GM12878 (cell line): Measurements from ENCODE around the gene NECTIN2. TPM values are rescaled to one million over a fixed set of nuclear protein-coding genes. Genes with fewer than 3 reads are reported as not detected.
A peak's percentile ranks its signal among the peaks of the same experiment; 100 is the strongest.

Experiments used
- ASH2L ChIP-seq: fragments of 300-600, 200-600 bp; sonication (generic); IDR thresholded peaks from 2 replicates; pipeline ENCODE4 v1.6.1; 2017; ENCODE audit warnings: low read depth, mild to moderate bottlenecking, borderline replicate concordance
- BHLHE40 ChIP-seq, 2 experiments: fragments of 450-650 bp in 1 of 2; IDR thresholded peaks; 2 replicates each; pipeline ENCODE4 v1.6.1; 2011 to 2017; ENCODE audit warnings: low read depth in 2 of 2, borderline replicate concordance in 1 of 2, improper control_type of control experiment in 1 of 2, low read length in 1 of 2, mild to moderate bottlenecking in 1 of 2
- CEBPB ChIP-seq, 2 experiments: fragments of 150-350 bp in 1 of 2; IDR thresholded peaks; 2 replicates each; pipeline ENCODE4 v1.6.1; 2012 to 2014; ENCODE audit warnings: low read depth in 2 of 2, low read length in 2 of 2, borderline replicate concordance in 1 of 2, inconsistent platforms in 1 of 2
- CEBPZ ChIP-seq: fragments of 150-350 bp; IDR thresholded peaks from 2 replicates; pipeline ENCODE4 v1.6.1; 2016; ENCODE audit warnings: low read depth, low read length
- IKZF2 ChIP-seq, 2 experiments: fragments of 450-650 bp; IDR thresholded peaks; 2 replicates each; pipeline ENCODE4 v1.6.1; 2017; ENCODE audit warnings: mild to moderate bottlenecking in 2 of 2, moderate library complexity in 2 of 2
- MTA3 ChIP-seq: IDR thresholded peaks from 2 replicates; pipeline ENCODE4 v1.6.1; 2012; ENCODE audit warnings: low read length, inconsistent platforms, borderline replicate concordance
- NRF1 ChIP-seq: conservative IDR thresholded peaks from 2 replicates; pipeline ENCODE4 v1.6.1; 2011; ENCODE audit warnings: mild to moderate bottlenecking, low read depth, low read length, improper control_type of control experiment
- REST ChIP-seq: IDR thresholded peaks from 2 replicates; pipeline ENCODE4 v1.6.1; 2012; ENCODE audit warnings: mild to moderate bottlenecking, low read depth, low read length
- SIN3A ChIP-seq: IDR thresholded peaks from 2 replicates; pipeline ENCODE4 v1.6.1; 2012; ENCODE audit warnings: low read depth, low read length, improper control_type of control experiment
- SIX5 ChIP-seq: IDR thresholded peaks from 2 replicates; pipeline ENCODE4 v1.6.1; 2011; ENCODE audit warnings: mild to moderate bottlenecking, low read depth, low read length, moderate library complexity; ENCODE audit not compliant: severe bottlenecking
- SKIL ChIP-seq: fragments of 450-650 bp; IDR thresholded peaks from 2 replicates; pipeline ENCODE4 v1.6.1; 2017; ENCODE audit warnings: mild to moderate bottlenecking, low read depth, inconsistent platforms; ENCODE audit not compliant: poor library complexity, severe bottlenecking
- SMARCA5 ChIP-seq: fragments of 450-650 bp; IDR thresholded peaks from 2 replicates; pipeline ENCODE4 v1.6.1; 2017; ENCODE audit warnings: mild to moderate bottlenecking
- TAF1 ChIP-seq: IDR thresholded peaks from 2 replicates; pipeline ENCODE4 v1.6.1; 2011; ENCODE audit warnings: mild to moderate bottlenecking, low read depth, low read length, borderline replicate concordance
- ZNF207 ChIP-seq: fragments of 450-650 bp; IDR thresholded peaks from 2 replicates; pipeline ENCODE4 v1.6.1; 2014; ENCODE audit warnings: antibody characterized with exemption, mild to moderate bottlenecking, borderline replicate concordance
- polyA plus RNA-seq, 11 experiments: library from polyadenylated mRNA; depleted of rRNA in 4 of 11; unstranded in 6 of 11; stranded (reverse) in 5 of 11; fragments of >200 nt; fragmentation: Nextera tagmentation in 4 of 11; fragmentation: Illumina TruSeq in 1 of 11; extraction: Ambion mirVana in 4 of 11; extraction: Trizol in 1 of 11; gene quantifications; 1 replicate in 1 of 11; 2 replicates in 10 of 11; pipeline versions ENCODE4 v1.2.1 to v1.2.3, GENCODE V29; 2011 to 2016; ENCODE audit warnings: inconsistent platforms in 2 of 11, missing spikeins in 2 of 11, low read depth in 1 of 11
- total RNA-seq, 4 experiments: library from RNA; depleted of rRNA in 3 of 4; stranded (reverse); fragments of >200 nt in 3 of 4; fragmentation: Illumina TruSeq in 1 of 4; extraction: Trizol in 1 of 4; gene quantifications; 2 replicates each; pipeline versions ENCODE4 v1.2.1 to v1.2.3, GENCODE V29; 2013 to 2021
- TF ChIP-seq, protein P1 (sequence below): IDR thresholded peaks from 2 replicates; pipeline ENCODE4 v1.6.1; 2012; ENCODE audit warnings: low read depth, low read length, improper control_type of control experiment

NECTIN2 gene
- total and polyA plus RNA-seq, 10 of the 15 experiments (the other 5 are each of a cell fraction or from before 2014, with no cell fraction given) = 0.05 to 0.36 (median 0.26) TPM; not detected in 5

- TF ChIP-seq SIN3A (peak; percentile 76), SKIL (no peak), CEBPZ (peak; percentile 93), ASH2L (0 out of 2 replicates have a peak, but pooled peaks have one; percentile 76), SMARCA5 (peak; percentile 71; the same call in 1 of the 2 replicates), REST (no peak), IKZF2 (IDR thresholded peaks at IDR 0.05) (no peak), MTA3 (no peak), BHLHE40 (IDR thresholded peaks at IDR 0.05; ENCODE audit: borderline replicate concordance in 1 of 2, low read depth in 2 of 2, low read length in 1 of 2) (peak in 1 of 2 experiments; percentile 74; a peak in 2 of 4 replicates), TAF1 (0 out of 2 replicates have a peak, but pooled peaks have one; percentile 38), ZNF207 (peak; percentile 74; the same call in 1 of the 2 replicates), CEBPB (IDR thresholded peaks at IDR 0.05; ENCODE audit: borderline replicate concordance in 1 of 2, low read depth in 2 of 2, low read length in 2 of 2) (no peak), NRF1 (no peak), SIX5 (peak; percentile 35)
- TF ChIP-seq, protein P1, sequence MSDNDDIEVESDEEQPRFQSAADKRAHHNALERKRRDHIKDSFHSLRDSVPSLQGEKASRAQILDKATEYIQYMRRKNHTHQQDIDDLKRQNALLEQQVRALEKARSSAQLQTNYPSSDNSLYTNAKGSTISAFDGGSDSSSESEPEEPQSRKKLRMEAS = peak; percentile 87
Observed at GRCh38 chr19:44891016-44891882, 45.2 kb downstream of the NECTIN2 start, which contains the start of gene TOMM40 (continued).
